K562 (cell line): ENCODE data around the gene EFHC1. TPM values are rescaled to one million over a fixed set of nuclear protein-coding genes. Genes with fewer than 3 reads are reported as not detected.
A peak's percentile ranks its signal among the peaks of the same experiment; 100 is the strongest.

Source experiments
- ARNT ChIP-seq, 2 experiments: fragments of 450-650 bp; IDR thresholded peaks; 2 replicates each; pipeline ENCODE4 v1.6.1; 2016; ENCODE audit warnings: mild to moderate bottlenecking in 1 of 2
- HCFC1 ChIP-seq: IDR thresholded peaks from 2 replicates; pipeline ENCODE4 v1.6.1; 2012; ENCODE audit warnings: low read depth, low read length, improper control_type of control experiment
- HNRNPH1 ChIP-seq: fragments of 200-400 bp; formaldehyde crosslinking; optimal IDR thresholded peaks from 2 replicates; pipeline ENCODE3; 2017; ENCODE audit warnings: low read depth, mild to moderate bottlenecking, low read length, moderate library complexity
- KDM1A ChIP-seq, 2 experiments: fragments of 450-650 bp; IDR thresholded peaks; 2 replicates each; pipeline ENCODE4 v1.6.1; 2016; ENCODE audit warnings: mild to moderate bottlenecking in 2 of 2
- PTRF ChIP-seq: fragments of 450-650 bp; IDR thresholded peaks from 2 replicates; pipeline ENCODE4 v1.6.1; 2016; ENCODE audit warnings: mild to moderate bottlenecking, missing genetic modification characterization, missing compliant biosample characterization
- SMARCB1 ChIP-seq: IDR thresholded peaks from 2 replicates; pipeline ENCODE4 v1.6.1; 2011; ENCODE audit warnings: improper control_type of control experiment, low read depth; ENCODE audit not compliant: insufficient read length
- TAF1 ChIP-seq: IDR thresholded peaks from 2 replicates; pipeline ENCODE4 v1.6.1; 2011; ENCODE audit warnings: mild to moderate bottlenecking, low read length, moderate library complexity; ENCODE audit not compliant: insufficient read depth, control insufficient read depth, severe bottlenecking; ENCODE audit errors: extremely low read depth
- TCF7L2 ChIP-seq: fragments of 150-350 bp; IDR thresholded peaks from 2 replicates; pipeline ENCODE4 v1.6.1; 2016; ENCODE audit warnings: low read depth, mild to moderate bottlenecking, low read length, moderate library complexity
- TFAM ChIP-seq: fragments of 250-450 bp; sonication (Bioruptor Pico); conservative IDR thresholded peaks from 2 replicates; pipeline ENCODE4 v1.5.0; 2021; ENCODE audit warnings: mild to moderate bottlenecking, moderate library complexity
- ZNF347 ChIP-seq: fragments of 450-650 bp; formaldehyde crosslinking; IDR thresholded peaks from 2 replicates; pipeline ENCODE4 v1.4.0; 2020; ENCODE audit warnings: low read depth, mild to moderate bottlenecking, moderate library complexity
- ZNF699 ChIP-seq: fragments of 250-450 bp; sonication (Bioruptor Pico); IDR thresholded peaks from 2 replicates; pipeline ENCODE4 v1.8.0; 2021; ENCODE audit warnings: mild to moderate bottlenecking, moderate library complexity; ENCODE audit not compliant: insufficient replicate concordance
- polyA plus RNA-seq, 8 experiments: library from polyadenylated mRNA; depleted of rRNA in 4 of 8; stranded (reverse) in 5 of 8; unstranded in 3 of 8; fragments of >200 nt; fragmentation: Nextera tagmentation in 2 of 8; fragmentation: Illumina TruSeq in 1 of 8; extraction: Ambion mirVana in 2 of 8; extraction: Trizol in 1 of 8; gene quantifications; 2 replicates each; pipeline versions ENCODE4 v1.2.1 to v1.2.3, GENCODE V29; 2011 to 2014; ENCODE audit warnings: inconsistent platforms in 1 of 8, missing spikeins in 1 of 8
- total RNA-seq, 7 experiments: library from RNA; depleted of rRNA in 6 of 7; stranded (reverse); fragments of >200 nt in 6 of 7; fragmentation: Illumina TruSeq in 2 of 7; extraction: Trizol in 2 of 7; gene quantifications; 2 replicates each; pipeline versions ENCODE4 v1.2.1 to v1.2.3, GENCODE V29; 2011 to 2021; ENCODE audit warnings: low replicate concordance in 1 of 7
- TF ChIP-seq, protein P1 (sequence below): IDR thresholded peaks from 3 replicates; pipeline ENCODE4 v1.6.1; 2011; ENCODE audit warnings: borderline replicate concordance, mild to moderate bottlenecking, moderate library complexity; ENCODE audit not compliant: insufficient read length; ENCODE audit errors: extremely low read depth
- TF ChIP-seq, protein P2 (sequence below): fragments of 200-600 bp; sonication (generic); IDR thresholded peaks from one replicate; pipeline ENCODE4 v1.6.1; 2012; ENCODE audit warnings: mild to moderate bottlenecking, low read depth, low read length, inconsistent platforms

EFHC1 gene
- total and polyA plus RNA-seq, 9 of the 15 experiments (the other 6 are each of a cell fraction or from before 2014, with no cell fraction given): 9.5 to 31.0 (median 14.9) TPM

DNA sequence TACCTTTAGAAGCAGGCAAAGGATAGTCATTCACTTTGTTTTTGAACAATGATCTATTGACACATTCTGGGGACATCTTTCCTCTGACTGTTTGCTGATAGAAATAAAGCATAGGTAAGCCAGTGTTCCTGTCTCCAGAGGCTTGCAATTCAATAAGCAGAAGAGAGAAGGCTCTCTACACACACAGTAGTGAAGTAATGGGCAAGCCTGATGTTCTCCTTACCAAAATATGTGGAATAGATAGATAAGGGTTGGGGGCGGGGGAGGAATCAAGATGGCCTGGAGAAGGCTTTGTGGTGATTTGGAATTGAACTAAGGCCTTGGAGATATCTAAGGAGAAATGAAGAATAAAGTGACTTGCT, 30.9 kb upstream of the EFHC1 start (continued):
- TF ChIP-seq, protein P1, sequence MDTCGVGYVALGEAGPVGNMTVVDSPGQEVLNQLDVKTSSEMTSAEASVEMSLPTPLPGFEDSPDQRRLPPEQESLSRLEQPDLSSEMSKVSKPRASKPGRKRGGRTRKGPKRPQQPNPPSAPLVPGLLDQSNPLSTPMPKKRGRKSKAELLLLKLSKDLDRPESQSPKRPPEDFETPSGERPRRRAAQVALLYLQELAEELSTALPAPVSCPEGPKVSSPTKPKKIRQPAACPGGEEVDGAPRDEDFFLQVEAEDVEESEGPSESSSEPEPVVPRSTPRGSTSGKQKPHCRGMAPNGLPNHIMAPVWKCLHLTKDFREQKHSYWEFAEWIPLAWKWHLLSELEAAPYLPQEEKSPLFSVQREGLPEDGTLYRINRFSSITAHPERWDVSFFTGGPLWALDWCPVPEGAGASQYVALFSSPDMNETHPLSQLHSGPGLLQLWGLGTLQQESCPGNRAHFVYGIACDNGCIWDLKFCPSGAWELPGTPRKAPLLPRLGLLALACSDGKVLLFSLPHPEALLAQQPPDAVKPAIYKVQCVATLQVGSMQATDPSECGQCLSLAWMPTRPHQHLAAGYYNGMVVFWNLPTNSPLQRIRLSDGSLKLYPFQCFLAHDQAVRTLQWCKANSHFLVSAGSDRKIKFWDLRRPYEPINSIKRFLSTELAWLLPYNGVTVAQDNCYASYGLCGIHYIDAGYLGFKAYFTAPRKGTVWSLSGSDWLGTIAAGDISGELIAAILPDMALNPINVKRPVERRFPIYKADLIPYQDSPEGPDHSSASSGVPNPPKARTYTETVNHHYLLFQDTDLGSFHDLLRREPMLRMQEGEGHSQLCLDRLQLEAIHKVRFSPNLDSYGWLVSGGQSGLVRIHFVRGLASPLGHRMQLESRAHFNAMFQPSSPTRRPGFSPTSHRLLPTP: no peak
- TF ChIP-seq HCFC1 (no peak), TAF1 (no peak), TFAM (CRISPR knock-in tag) (no peak), SMARCB1 (no peak), KDM1A (IDR thresholded peaks at IDR 0.05) (peak; percentile 57 to 63; a peak in 2 of 4 replicates), ARNT (IDR thresholded peaks at IDR 0.05) (no peak), ZNF347 (CRISPR knock-in tag) (no peak), PTRF (tag) (no peak), HNRNPH1 (no peak), TCF7L2 (no peak), ZNF699 (CRISPR knock-in tag) (no peak)
- TF ChIP-seq, protein P2, sequence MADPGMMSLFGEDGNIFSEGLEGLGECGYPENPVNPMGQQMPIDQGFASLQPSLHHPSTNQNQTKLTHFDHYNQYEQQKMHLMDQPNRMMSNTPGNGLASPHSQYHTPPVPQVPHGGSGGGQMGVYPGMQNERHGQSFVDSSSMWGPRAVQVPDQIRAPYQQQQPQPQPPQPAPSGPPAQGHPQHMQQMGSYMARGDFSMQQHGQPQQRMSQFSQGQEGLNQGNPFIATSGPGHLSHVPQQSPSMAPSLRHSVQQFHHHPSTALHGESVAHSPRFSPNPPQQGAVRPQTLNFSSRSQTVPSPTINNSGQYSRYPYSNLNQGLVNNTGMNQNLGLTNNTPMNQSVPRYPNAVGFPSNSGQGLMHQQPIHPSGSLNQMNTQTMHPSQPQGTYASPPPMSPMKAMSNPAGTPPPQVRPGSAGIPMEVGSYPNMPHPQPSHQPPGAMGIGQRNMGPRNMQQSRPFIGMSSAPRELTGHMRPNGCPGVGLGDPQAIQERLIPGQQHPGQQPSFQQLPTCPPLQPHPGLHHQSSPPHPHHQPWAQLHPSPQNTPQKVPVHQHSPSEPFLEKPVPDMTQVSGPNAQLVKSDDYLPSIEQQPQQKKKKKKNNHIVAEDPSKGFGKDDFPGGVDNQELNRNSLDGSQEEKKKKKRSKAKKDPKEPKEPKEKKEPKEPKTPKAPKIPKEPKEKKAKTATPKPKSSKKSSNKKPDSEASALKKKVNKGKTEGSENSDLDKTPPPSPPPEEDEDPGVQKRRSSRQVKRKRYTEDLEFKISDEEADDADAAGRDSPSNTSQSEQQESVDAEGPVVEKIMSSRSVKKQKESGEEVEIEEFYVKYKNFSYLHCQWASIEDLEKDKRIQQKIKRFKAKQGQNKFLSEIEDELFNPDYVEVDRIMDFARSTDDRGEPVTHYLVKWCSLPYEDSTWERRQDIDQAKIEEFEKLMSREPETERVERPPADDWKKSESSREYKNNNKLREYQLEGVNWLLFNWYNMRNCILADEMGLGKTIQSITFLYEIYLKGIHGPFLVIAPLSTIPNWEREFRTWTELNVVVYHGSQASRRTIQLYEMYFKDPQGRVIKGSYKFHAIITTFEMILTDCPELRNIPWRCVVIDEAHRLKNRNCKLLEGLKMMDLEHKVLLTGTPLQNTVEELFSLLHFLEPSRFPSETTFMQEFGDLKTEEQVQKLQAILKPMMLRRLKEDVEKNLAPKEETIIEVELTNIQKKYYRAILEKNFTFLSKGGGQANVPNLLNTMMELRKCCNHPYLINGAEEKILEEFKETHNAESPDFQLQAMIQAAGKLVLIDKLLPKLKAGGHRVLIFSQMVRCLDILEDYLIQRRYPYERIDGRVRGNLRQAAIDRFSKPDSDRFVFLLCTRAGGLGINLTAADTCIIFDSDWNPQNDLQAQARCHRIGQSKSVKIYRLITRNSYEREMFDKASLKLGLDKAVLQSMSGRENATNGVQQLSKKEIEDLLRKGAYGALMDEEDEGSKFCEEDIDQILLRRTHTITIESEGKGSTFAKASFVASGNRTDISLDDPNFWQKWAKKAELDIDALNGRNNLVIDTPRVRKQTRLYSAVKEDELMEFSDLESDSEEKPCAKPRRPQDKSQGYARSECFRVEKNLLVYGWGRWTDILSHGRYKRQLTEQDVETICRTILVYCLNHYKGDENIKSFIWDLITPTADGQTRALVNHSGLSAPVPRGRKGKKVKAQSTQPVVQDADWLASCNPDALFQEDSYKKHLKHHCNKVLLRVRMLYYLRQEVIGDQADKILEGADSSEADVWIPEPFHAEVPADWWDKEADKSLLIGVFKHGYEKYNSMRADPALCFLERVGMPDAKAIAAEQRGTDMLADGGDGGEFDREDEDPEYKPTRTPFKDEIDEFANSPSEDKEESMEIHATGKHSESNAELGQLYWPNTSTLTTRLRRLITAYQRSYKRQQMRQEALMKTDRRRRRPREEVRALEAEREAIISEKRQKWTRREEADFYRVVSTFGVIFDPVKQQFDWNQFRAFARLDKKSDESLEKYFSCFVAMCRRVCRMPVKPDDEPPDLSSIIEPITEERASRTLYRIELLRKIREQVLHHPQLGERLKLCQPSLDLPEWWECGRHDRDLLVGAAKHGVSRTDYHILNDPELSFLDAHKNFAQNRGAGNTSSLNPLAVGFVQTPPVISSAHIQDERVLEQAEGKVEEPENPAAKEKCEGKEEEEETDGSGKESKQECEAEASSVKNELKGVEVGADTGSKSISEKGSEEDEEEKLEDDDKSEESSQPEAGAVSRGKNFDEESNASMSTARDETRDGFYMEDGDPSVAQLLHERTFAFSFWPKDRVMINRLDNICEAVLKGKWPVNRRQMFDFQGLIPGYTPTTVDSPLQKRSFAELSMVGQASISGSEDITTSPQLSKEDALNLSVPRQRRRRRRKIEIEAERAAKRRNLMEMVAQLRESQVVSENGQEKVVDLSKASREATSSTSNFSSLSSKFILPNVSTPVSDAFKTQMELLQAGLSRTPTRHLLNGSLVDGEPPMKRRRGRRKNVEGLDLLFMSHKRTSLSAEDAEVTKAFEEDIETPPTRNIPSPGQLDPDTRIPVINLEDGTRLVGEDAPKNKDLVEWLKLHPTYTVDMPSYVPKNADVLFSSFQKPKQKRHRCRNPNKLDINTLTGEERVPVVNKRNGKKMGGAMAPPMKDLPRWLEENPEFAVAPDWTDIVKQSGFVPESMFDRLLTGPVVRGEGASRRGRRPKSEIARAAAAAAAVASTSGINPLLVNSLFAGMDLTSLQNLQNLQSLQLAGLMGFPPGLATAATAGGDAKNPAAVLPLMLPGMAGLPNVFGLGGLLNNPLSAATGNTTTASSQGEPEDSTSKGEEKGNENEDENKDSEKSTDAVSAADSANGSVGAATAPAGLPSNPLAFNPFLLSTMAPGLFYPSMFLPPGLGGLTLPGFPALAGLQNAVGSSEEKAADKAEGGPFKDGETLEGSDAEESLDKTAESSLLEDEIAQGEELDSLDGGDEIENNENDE: no peak
